Activated T-cell treated with anti-CD3 and anti-CD28 coated beads, Interleukin-2, amount 50 U/mL, for 1 hour (primary cell): Measurements from ENCODE around the gene OR2L2.
"Not testable (repeated sequence)": the region's sequence is repeated elsewhere in the genome, so short reads cannot be mapped to it uniquely, and the experiment has no call there.

Experiments
- DNase-seq: peaks from one replicate; pipeline ENCODE4 v3.0.0-alpha.2; 2020

OR2L2 gene, protein sequence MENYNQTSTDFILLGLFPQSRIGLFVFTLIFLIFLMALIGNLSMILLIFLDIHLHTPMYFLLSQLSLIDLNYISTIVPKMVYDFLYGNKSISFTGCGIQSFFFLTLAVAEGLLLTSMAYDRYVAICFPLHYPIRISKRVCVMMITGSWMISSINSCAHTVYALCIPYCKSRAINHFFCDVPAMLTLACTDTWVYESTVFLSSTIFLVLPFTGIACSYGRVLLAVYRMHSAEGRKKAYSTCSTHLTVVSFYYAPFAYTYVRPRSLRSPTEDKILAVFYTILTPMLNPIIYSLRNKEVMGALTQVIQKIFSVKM

DNA sequence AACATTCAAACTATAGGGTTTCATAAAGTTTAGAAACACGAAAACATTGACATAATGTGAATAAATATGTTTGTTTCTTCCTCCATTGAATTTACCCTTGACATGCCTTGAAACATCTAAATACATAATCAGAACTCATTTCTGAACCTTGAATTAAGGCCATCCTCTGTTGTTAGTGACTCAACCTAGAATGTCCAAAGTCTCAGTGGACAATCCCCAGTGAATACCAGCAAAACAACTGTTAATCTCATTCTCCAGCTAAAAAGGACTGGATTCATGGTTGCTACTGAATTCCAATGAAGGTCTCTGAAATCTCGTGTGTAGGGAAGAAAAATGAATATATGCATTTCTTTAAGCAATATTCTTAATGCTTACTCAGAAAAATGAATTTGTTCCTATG, at the start of gene OR2L2:
TSS of gene OR2L2 (plus strand) at position 301 of the 400 bp plus-strand sequence. CDS start 8,198 bp downstream, outside the sequence.
- DNase-seq, result no peak

GRCh38 chr1:247992986-247993385, 36.9 kb upstream of the OR2L2 start:
- DNase-seq, result no peak

GRCh38 chr1:247998811-247999210, 31.1 kb upstream of the OR2L2 start:
- DNase-seq, result no peak

DNA sequence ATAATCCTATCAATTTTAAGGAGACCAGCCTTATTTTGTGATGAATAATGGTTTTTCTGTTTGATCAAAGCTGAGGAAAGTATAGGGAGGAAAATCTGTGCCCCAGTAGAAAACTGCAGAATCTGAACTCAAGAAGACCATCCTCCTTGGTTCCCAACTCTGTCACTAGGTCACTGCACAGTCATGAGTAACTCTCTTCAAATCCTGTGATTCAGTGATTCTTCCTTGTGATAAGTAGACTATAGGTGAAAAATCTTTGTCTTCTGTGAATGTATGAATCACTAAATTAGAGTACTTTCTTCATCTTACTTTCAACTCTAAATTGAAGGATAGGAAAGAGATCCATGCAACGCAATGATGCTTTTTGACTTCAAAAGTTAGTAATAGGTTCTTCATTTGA, 29.7 kb upstream of the OR2L2 start:
- DNase-seq, result no peak

DNA sequence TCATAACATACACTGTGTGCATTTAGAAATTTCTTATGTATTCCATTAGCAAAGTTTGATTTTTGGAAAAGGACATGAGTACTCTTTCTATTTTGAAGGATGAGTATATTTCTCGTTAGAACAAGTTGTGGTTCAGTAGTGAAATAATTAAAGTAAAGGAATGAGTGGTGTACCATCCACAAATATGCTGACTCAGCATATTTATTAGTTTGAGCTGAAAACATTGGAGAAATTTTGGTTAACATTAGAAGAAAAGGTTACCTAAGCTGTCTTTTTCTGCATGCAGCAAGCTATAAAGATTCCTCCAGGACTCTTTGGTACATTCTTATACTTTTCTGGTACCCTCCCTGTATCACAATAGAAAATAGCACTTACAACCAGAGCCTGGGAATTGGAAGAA, 22.1 kb upstream of the OR2L2 start:
- DNase-seq, result no peak

GRCh38 chr1:248009681-248010080, 20.2 kb upstream of the OR2L2 start:
- DNase-seq, result no peak

DNA sequence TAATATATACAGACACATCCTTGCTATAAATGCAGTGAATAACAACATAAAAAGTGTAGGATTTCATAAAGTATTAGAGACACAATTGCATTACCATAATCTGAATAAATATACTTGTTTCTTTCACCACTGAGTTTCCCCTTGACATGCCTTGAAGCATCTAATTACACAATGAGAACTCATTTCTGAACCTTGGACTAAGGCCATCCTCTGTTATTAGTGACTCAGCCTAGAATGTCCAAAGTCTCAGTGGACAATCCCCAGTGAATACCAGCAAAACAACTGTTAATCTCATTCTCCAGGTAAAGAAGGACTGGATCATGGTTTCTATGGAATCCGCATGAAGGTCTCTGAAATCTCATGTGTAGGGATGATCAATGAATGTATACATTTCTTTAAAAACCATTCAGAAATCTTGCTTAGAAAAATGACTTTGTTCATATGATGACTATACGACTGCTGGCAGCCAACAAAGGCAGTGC, 16.6 kb upstream of the OR2L2 start, which contains the start of gene OR2L5:
TSS of gene OR2L5 (plus strand) at position 432 of the 482 bp plus-strand sequence. CDS start 8,288 bp downstream, outside the sequence.
- DNase-seq, result no peak

- DNase-seq, result no peak
Observed at GRCh38 chr1:248015803-248016202, 14.1 kb upstream of the OR2L2 start.

- DNase-seq, result no peak
Observed at GRCh38 chr1:248045209-248045608, 15.3 kb downstream of the OR2L2 start.

DNA sequence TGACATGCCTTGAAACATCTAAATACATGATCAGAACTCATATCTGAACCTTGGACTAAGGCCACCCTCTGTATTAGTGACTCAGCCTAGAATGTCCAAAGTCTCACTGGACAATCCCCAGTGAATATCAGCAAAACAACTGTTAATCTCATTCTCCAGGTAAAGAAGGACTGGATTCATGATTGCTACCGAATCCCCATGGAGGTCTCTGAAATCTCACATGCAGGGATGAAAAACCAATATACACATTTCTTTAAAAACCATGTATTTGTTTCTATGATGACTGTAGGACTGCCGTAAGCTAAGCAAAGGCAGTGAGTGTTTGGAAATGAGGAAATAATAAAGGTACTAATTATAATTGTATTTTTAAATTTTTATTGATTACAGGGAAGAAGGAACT, 16.7 kb downstream of the OR2L2 start, which contains the start of gene OR2L3:
TSS of gene OR2L3 (plus strand) at position 301 of the 400 bp plus-strand sequence. CDS start 13,846 bp downstream, outside the sequence.
- DNase-seq, result no peak

- no peak for DNase-seq
Observed at GRCh38 chr1:248047008-248047407, 17.1 kb downstream of the OR2L2 start.

DNA sequence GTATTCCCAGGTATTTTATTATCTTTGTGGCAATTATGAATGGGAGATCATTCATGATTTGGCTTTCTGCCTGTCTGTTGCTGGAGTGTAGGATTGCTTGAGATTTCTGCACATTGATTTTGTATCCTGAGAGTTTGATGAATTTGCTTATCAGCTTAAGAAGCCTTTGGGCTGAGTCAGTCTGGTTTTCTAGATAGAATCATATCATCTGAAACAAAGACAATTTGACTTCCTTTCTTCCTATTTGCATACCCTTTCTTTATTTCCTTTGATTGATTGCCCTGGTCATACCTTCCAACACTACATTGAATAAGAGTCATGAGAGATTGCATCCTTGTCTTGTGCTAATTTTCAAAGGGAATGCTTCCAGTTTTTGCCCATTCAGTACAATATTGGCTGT, 24.8 kb downstream of the OR2L2 start:
- no peak for DNase-seq

- DNase-seq, result no peak
Observed at GRCh38 chr1:248055261-248055660, 25.4 kb downstream of the OR2L2 start.

- no peak for DNase-seq
Observed at GRCh38 chr1:248065071-248065470, 35.2 kb downstream of the OR2L2 start.

DNA sequence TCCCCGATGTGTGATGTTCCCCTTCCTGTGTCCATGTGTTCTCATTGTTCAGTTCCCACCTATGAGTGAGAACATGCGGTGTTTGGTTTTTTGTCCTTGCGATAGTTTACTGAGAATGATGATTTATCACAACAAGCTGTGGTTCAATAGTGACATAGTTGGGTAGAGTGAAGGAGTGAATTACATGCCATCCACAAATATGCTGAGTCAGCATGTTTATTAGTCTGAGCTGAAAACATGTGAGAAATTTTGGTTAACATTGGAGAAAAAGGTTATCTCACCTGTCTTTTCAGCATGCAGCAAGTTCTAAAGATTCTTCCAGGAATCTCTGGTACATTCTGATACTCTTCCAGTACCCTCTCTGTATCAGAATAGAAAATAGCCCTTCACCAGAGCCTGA, 35.7 kb downstream of the OR2L2 start:
- DNase-seq, result no peak

DNA sequence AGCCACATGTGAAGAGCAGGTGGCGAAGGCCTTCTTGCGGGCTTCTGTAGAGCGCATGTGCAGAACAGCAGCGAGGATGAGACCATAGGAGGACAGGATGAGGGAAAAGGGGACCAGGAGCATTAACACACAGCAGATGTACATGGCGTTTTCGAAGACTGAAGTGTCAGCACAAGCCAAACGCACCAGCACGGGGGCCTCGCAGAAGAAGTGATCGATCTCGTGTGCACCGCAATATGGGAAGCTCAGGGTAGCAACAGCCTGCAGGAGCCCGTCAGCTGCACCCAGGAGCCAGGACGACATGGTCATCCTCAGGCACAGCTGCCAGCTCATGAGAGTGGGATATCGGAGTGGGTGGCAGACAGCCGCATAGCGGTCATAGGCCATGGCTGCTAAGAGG, 54.0 kb downstream of the OR2L2 start:
- DNase-seq, result not testable (repeated sequence)
